Measurements from ENCODE around the gene KDM2B. TPM values are rescaled to one million over a fixed set of nuclear protein-coding genes. Genes with fewer than 3 reads are reported as not detected.

Gene KDM2B
- total and polyA plus RNA-seq, 10 of the 15 experiments (the other 5 are each of a cell fraction or from before 2014, with no cell fraction given): 13.6 to 124 (median 40.4) TPM

- H3K9ac ChIP-seq (ENCODE audit: control insufficient read depth, insufficient read depth, low read length): no peak overlapping the region
- ATAC-seq (no peak), FAIRE-seq (no peak), DNase-seq (ENCODE audit: low read depth, low spot score) (no peak)
- in situ Hi-C loops (cut with MboI) (no loop called here), intact Hi-C loops (cut with micrococcal nuclease; ENCODE audit: unreplicated experiment) (no loop called here)
- TF ChIP-seq RCOR1 (conservative IDR thresholded peaks at IDR 0.05; ENCODE audit: low read depth, low read length): no peak
- TF ChIP-seq CEBPB (IDR thresholded peaks at IDR 0.05; ENCODE audit: borderline replicate concordance in 1 of 2, low read depth in 2 of 2, low read length in 2 of 2): no peak
- TF ChIP-seq RB1 (IDR thresholded peaks at IDR 0.05; ENCODE audit: borderline replicate concordance): no peak
- no peak for TF ChIP-seq SIN3A (IDR thresholded peaks at IDR 0.05; ENCODE audit: low read depth, low read length)
- TF ChIP-seq YY1 (IDR thresholded peaks at IDR 0.05; ENCODE audit: low read depth, low read length): no peak
- TF ChIP-seq HDAC6 (IDR thresholded peaks at IDR 0.05; ENCODE audit: unreplicated experiment): no peak
- TF ChIP-seq TCF3 (IDR thresholded peaks at IDR 0.05; ENCODE audit: borderline replicate concordance, insufficient read depth, low read depth, low read length): no peak
- TF ChIP-seq CEBPZ (IDR thresholded peaks at IDR 0.05; ENCODE audit: low read depth, low read length): no peak
- TF ChIP-seq EGR1 (IDR thresholded peaks at IDR 0.05; ENCODE audit: borderline replicate concordance in 1 of 2, low read depth in 2 of 2, low read length in 2 of 2): no peak
- no peak for TF ChIP-seq CHD1 (IDR thresholded peaks at IDR 0.05; ENCODE audit: low read depth, low read length)
- 88% methylated on average over 4 of the region's 4 CpGs for WGBS (ENCODE audit: insufficient coverage, insufficient replicate concordance, low lambda C conversion rate, missing lambda C conversion rate)
- BruUV-seq (replicated peaks): no TSS peak
- H2AFZ ChIP-seq (ENCODE audit: control insufficient read depth, low read depth, low read length): no peak overlapping the region
- H3K27me3 ChIP-seq (replicated peaks in 1 of 2; ENCODE audit: control insufficient read depth in 2 of 2, insufficient read depth in 2 of 2, low read length in 1 of 2): no peaks in the 10 kb centered on the region
- H3K4me2 ChIP-seq (ENCODE audit: control insufficient read depth, insufficient read depth): no peak overlapping the region
- no peaks in the 10 kb centered on the region for H4K20me1 ChIP-seq (ENCODE audit: control insufficient read depth, insufficient read depth)
- no peaks in the 10 kb centered on the region for H3K4me1 ChIP-seq (ENCODE audit: control insufficient read depth, insufficient read depth, low read length)
- H3K27ac ChIP-seq (ENCODE audit: control insufficient read depth, insufficient read depth): no peak overlapping the region
- H3K4me3 ChIP-seq: no peak overlapping the region
- H3K79me2 ChIP-seq (ENCODE audit: control insufficient read depth, insufficient read depth, low read length): peaks cover 2% of the 10 kb centered on the region
- H3K36me3 ChIP-seq (ENCODE audit: control insufficient read depth in 2 of 2, insufficient read depth in 2 of 2, low read length in 1 of 2): peaks cover 2 to 8% of the 10 kb centered on the region in 2 experiments; a peak in 3 of 4 replicates
- no peaks in the 10 kb centered on the region for H3K9me3 ChIP-seq (replicated peaks; ENCODE audit: control insufficient read depth, insufficient read depth, low read length)
- CTCF ChIA-PET: interaction anchor here (1.4 kb wide), 1 partner anchor 11 kb away, joined by 3 read pairs; no protein-coding TSS in a partner anchor
- POLR2A ChIA-PET: no interaction called here
- RAD21 ChIA-PET (ENCODE audit: unreplicated experiment): no interaction called here
- SMC1A ChIA-PET (ENCODE audit: uncharacterized antibody, unreplicated experiment): interaction anchor here (1.6 kb wide), 1 partner anchor 158 kb away, joined by 4 read pairs; no protein-coding TSS in a partner anchor
These were observed 96.9 kb downstream of the KDM2B start for GRCh38 chr12:121483949-121484348.

Data from GM12878 (cell line).